Esophagus (tissue), 2 donors: ENCODE measurements around the gene EID1. TPM values are rescaled to one million over a fixed set of nuclear protein-coding genes. Genes with fewer than 3 reads are reported as not detected.

Experiments
- H3K27ac ChIP-seq, 2 donors: one replicate each; pipeline ENCODE4 v1.5.1; 2013; ENCODE audit warnings: low read depth in 2 of 2, mild to moderate bottlenecking in 2 of 2, inconsistent platforms in 1 of 2, low read length in 1 of 2, moderate library complexity in 1 of 2
- H3K27me3 ChIP-seq, 2 donors: one replicate each; pipeline ENCODE4 v1.6.1; 2013; ENCODE audit warnings: low read length in 2 of 2, control low read depth in 1 of 2, mild to moderate bottlenecking in 1 of 2; ENCODE audit not compliant: insufficient read depth in 2 of 2, control insufficient read depth in 1 of 2
- H3K36me3 ChIP-seq, 2 donors: one replicate each; pipeline ENCODE4 v1.6.1; 2013; ENCODE audit warnings: low read length in 1 of 2; ENCODE audit not compliant: control insufficient read depth in 2 of 2, insufficient read depth in 2 of 2
- H3K4me1 ChIP-seq, 2 donors: one replicate each; pipeline ENCODE4 v1.6.1; 2013; ENCODE audit warnings: low read length in 1 of 2; ENCODE audit not compliant: control insufficient read depth in 2 of 2, insufficient read depth in 2 of 2
- H3K4me3 ChIP-seq, 2 donors: one replicate each; pipeline ENCODE4 v1.5.1; 2013; ENCODE audit warnings: low read length in 2 of 2, mild to moderate bottlenecking in 2 of 2, low read depth in 1 of 2, moderate library complexity in 1 of 2
- H3K9me3 ChIP-seq, 2 donors: one replicate each; pipeline ENCODE4 v1.6.1; 2013; ENCODE audit warnings: mild to moderate bottlenecking in 2 of 2, low read depth in 1 of 2, low read length in 1 of 2, moderate library complexity in 1 of 2; ENCODE audit not compliant: control insufficient read depth in 2 of 2, insufficient read depth in 1 of 2
- WGBS, 2 donors: extraction: QIAGEN DNeasy Blood & Tissue Kit; methylation state at CpG; one replicate each; pipeline ENCODE4 v1.1.7; 2013; 5-methylcytosine and 5-hydroxymethylcytosine counted together
- polyA plus RNA-seq, 2 donors: library from polyadenylated mRNA; stranded (reverse); fragments of 200-250 nt; gene quantifications; one replicate each; pipeline ENCODE4 v1.2.3, GENCODE V29; 2013
- donor health status: healthy with polysubstance abuse.
- donor health status: Bipolar disorder and iron deficiency.

The EID1 gene
- polyA plus RNA-seq, 2 donors, result 41.7 to 54.2 TPM

DNA sequence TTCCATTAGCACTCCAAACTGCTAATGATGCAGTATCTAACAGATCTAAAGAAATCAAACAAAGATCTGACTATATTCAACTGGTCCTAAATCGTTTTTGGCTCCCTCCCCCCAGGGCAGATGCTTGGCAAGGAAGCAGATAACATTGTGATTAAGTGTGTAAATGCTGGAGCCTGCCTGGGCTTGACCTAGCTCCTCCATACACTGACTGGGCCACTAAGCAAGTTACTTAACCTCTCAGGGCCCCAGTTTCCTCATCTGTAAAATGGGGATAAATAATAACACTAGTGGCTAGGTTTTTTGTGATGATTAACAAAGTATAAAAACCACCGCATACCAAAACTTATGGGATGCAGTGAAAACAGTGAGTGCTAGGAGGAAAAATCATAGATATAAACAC is 9.2 kb downstream of the EID1 start:
- Histone ChIP-seq H3K27ac (no peak overlapping the region), H3K27me3 (no peaks in the 10 kb centered on the region), H3K4me3 (no peak overlapping the region), H3K9me3 (no peaks in the 10 kb centered on the region), H3K4me1 (no peaks in the 10 kb centered on the region), H3K36me3 (no peaks in the 10 kb centered on the region)
- 49 to 56% methylated on average over 2 of the region's 2 CpGs for WGBS, 2 donors

DNA sequence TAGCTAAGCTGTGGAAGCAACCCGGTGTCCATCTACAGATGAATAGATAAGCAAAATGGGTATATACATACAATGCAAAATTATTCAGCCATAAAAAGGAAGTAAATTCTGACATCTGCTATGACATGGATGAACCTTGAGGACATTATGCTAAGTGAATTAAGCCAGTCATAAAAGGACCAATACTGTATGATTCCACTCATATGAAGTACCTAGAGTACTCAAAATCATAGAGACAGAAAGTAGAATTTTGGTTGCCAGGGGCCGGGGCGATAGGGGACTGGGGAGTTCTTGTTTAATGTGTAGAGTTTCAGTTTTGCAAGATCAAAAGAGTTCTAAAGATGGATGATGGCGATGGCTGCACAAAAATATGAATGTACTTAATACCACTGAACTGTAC is 10.3 kb downstream of the EID1 start:
- H3K4me1 ChIP-seq, result no peaks in the 10 kb centered on the region
- H3K27ac ChIP-seq, result no peak overlapping the region
- H3K4me3 ChIP-seq, result no peak overlapping the region
- no peaks in the 10 kb centered on the region for H3K27me3 ChIP-seq
- 77 to 86% methylated on average over 4 of the region's 4 CpGs for WGBS, 2 donors
- H3K36me3 ChIP-seq, result no peaks in the 10 kb centered on the region
- no peaks in the 10 kb centered on the region for H3K9me3 ChIP-seq

DNA sequence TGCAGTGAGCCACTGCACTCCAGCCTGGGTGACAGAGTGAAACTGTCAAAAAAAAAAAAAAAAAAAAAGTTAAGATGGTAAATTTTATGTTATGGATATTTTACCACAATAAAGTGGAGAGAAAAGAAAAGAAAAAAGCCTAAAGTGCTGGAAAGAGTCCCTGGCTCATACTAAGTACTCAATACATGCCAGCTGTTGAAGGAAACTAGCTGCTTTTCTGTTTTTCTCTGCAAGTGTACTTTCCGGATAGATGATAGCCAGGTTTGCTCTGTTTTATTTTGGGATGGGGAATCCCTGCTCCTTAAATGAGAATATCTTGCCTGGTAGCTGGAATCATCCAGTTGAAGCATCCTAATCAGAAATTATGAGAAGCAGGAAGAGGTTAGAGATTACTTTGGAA is 10.9 kb downstream of the EID1 start:
- H3K9me3 ChIP-seq, result no peaks in the 10 kb centered on the region
- H3K36me3 ChIP-seq, result no peaks in the 10 kb centered on the region
- H3K4me1 ChIP-seq, result no peaks in the 10 kb centered on the region
- H3K4me3 ChIP-seq, result no peak overlapping the region
- no peaks in the 10 kb centered on the region for H3K27me3 ChIP-seq
- no peak overlapping the region for H3K27ac ChIP-seq
- WGBS, 2 donors, result 68 to 84% methylated on average over 1 of the region's 1 CpG

DNA sequence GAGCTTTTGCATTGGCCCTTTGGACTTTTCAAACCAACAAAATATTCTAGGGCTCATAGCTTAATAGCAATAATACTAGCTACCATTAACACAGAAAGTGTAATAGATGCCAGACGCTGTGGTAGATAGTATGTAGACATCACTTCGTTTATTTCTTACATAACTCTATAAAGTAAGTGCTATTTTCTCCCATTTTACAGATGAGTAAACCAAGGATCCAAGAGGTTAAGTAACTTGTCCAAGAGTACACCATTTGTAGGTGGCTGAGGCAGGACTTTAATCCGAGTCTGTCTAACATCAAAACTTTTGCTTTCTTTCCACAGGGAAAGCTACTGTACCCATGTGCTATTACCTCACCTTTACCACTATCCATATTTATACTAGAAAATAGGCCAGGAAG is 12.0 kb downstream of the EID1 start:
- 83 to 90% methylated on average over 3 of the region's 3 CpGs for WGBS, 2 donors
- no peak overlapping the region for H3K27ac ChIP-seq

DNA sequence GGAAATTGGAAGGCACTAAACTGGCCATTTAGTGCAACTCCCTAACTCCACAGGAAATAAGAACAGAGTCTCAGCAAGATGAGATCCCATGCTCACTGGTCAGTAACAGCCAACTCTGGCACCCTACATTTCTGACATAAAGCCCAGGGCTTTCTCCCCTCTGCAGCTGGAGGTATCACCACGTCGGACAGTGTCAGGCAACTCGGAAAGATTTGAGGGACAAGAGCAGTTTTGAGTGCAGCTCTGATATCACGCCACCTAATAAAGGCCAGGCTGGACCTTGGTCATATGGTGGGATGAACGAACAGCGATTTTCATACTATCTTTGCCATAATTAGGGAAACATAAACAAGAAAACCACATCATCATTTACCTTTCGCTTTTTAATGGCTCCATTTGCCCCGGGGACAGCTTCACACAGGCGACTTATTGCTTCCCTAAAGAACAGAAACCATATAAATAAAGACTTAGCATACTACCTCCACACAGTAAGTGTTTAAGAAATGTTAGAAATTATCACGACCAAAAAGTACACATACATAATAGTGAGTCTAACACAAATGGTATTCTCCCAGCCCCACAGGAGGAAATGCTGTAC is 12.5 kb downstream of the EID1 start:
- H3K36me3 ChIP-seq, result no peaks in the 10 kb centered on the region
- WGBS, 2 donors, result 81% methylated on average over 10 of the region's 10 CpGs
- H3K9me3 ChIP-seq, result no peaks in the 10 kb centered on the region
- no peaks in the 10 kb centered on the region for H3K27me3 ChIP-seq
- no peak overlapping the region for H3K4me3 ChIP-seq
- no peaks in the 10 kb centered on the region for H3K4me1 ChIP-seq
- H3K27ac ChIP-seq, result no peak overlapping the region

More for the DNA sequence above, 12.0 kb downstream of the EID1 start:
- H3K27me3 ChIP-seq, result no peaks in the 10 kb centered on the region
- H3K9me3 ChIP-seq, result no peaks in the 10 kb centered on the region
- H3K36me3 ChIP-seq, result no peaks in the 10 kb centered on the region
- no peaks in the 10 kb centered on the region for H3K4me1 ChIP-seq
- H3K4me3 ChIP-seq, result no peak overlapping the region

DNA sequence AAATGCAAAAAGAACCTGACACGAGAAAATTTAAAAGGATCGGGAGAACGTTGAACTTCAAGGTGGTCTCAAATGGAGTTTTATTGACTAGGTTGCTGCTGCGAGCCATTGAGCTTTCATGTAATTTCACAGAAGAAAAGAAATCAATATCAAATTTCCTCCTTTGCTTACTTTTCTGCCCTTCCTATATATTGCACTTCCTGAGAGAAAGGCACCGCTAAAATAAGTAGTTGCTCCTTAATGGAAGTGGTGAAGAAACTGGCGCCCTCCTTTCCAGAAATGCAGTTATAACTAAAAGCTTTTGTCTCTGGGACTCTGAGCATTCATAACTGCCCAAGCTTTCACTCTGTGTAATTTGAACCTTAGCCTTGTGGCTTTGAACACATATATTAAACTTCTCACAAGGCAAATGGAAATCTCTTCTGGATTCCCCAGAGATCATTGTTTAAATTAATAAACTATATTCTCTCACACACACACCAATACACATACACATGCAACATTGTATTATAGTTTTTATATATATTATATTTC is 13.4 kb downstream of the EID1 start:
- Histone ChIP-seq H3K4me1 (no peaks in the 10 kb centered on the region), H3K36me3 (no peaks in the 10 kb centered on the region), H3K27ac (no peak overlapping the region), H3K9me3 (no peaks in the 10 kb centered on the region), H3K4me3 (no peak overlapping the region), H3K27me3 (no peaks in the 10 kb centered on the region)
- 72 to 81% methylated on average over 6 of the region's 6 CpGs for WGBS, 2 donors

DNA sequence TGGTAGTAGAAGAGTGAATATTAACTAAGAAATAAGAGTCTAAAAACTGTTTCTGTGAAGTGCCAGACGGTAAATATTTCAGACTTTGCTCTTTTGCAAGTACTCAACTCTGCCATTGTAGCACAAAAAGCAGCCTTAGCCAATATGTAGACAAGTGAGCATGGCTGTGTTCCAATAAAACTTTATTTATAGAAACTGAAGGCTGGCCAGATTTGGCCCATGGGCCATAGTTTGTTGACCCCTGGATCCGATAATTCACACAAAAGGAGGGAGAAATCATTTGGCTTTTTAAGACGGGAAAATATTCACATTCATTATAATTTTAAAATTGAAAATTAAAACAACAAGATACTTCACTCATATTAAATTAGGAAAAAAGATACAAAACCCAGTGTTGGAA is 15.4 kb downstream of the EID1 start:
- no peak overlapping the region for H3K27ac ChIP-seq
- H3K9me3 ChIP-seq, result no peaks in the 10 kb centered on the region
- WGBS, 2 donors, result 70 to 72% methylated on average over 3 of the region's 3 CpGs
- H3K27me3 ChIP-seq, result no peaks in the 10 kb centered on the region
- H3K36me3 ChIP-seq, result no peaks in the 10 kb centered on the region
- H3K4me3 ChIP-seq, result no peak overlapping the region
- no peaks in the 10 kb centered on the region for H3K4me1 ChIP-seq

DNA sequence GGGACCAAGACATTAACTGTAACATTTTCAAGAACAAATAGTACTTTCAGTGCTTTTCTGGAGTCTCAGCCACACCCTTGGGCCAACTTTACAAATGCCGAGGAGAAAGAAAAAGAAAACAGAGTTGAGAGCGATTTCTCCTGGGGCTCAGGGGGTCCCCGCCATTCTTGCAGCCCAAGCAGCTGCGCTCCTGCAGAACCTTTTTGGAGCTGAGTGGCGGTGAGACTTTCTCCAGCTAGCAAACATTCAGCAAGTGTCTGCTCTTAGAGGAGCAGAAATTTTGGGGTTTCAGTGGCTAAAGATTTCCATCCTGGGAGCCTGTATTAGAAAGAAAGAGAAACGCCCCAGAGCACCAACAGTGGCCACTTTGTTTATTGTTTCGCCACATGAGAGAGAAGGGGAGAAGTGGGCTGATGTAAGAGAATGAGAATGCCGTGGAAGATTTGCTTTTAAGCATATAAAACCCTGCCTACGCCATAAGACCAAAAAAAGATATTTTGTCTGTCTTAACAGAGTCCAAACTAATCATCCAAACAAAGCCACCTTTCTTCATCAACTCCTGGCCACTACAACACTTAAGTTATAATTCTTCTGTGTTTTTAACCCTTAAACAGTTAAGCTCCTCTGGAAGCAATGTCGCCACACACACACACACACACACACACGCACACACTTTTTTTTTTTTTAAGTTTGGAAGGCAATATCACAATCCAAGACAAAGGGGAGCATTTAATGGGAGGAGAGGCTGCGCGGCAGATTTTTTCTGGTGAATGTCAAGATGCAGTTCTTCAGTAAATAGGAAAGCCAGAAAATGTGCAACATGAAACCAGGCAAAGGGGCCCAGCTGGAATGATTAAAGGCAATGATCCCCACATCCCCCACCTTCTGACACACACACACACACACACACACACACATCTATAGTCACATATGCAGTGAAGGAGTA is 19.2 kb downstream of the EID1 start:
- H3K4me3 ChIP-seq, result no peak overlapping the region
- no peaks in the 10 kb centered on the region for H3K4me1 ChIP-seq
- H3K9me3 ChIP-seq, result no peaks in the 10 kb centered on the region
- H3K27ac ChIP-seq, result no peak overlapping the region
- 37 to 40% methylated on average over 13 of the region's 13 CpGs for WGBS, 2 donors
- H3K27me3 ChIP-seq, result no peaks in the 10 kb centered on the region
- no peaks in the 10 kb centered on the region for H3K36me3 ChIP-seq

DNA sequence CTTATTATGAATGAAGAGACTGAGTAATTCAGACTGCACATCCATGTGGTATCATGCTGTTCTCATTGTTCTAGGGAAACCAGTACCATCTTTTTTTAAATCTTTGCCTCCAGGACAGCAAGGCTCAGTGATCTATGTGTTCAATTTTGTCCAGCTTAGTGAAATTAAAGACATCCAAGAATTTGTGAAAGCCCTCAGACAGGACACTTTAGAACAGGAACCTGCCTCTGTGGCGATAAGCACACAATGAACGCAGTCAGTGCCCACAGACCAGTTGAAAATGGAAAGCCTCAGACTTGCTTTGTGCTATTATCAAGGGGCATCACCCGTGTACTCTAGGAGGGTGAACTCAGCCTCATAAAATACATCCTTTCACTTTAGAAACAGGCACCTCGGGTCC is 20.1 kb downstream of the EID1 start:
- Histone ChIP-seq H3K36me3 (no peaks in the 10 kb centered on the region), H3K4me1 (no peaks in the 10 kb centered on the region), H3K27ac (no peak overlapping the region), H3K27me3 (no peaks in the 10 kb centered on the region), H3K9me3 (no peaks in the 10 kb centered on the region), H3K4me3 (no peak overlapping the region)
- WGBS, 2 donors, result 57 to 62% methylated on average over 4 of the region's 4 CpGs
